Panc1 (cell line): ENCODE data around the gene NR6A1. TPM values are rescaled to one million over a fixed set of nuclear protein-coding genes. Genes with fewer than 3 reads are reported as not detected.

Source experiments
- ATAC-seq: fragments of 200-7000 bp; cut with Tn5 transposase; 2 replicates; pipeline ENCODE4 v1.9.1; 2020; ENCODE audit warnings: mild to moderate bottlenecking, moderate library complexity
- BruUV-seq: library from RNA; stranded (reverse); fragments of 400-500 nt; replicated peaks from 2 replicates; lab custom pipeline; 2021; lab: Mats Ljungman, UMichigan
- CTCF ChIA-PET: fragments of 300-600 bp; sonication (Branson Sonifier 250); formaldehyde crosslinking; loops from one replicate; lab custom pipeline; 2022; ENCODE audit warnings: antibody characterized with exemption; lab: Charles Lee
- POLR2A ChIA-PET: fragments of 300-600 bp; sonication (Branson Sonifier 250); formaldehyde crosslinking; loops from one replicate; lab custom pipeline; 2022; ENCODE audit warnings: antibody characterized with exemption; lab: Charles Lee
- DNase-seq: peaks from one replicate; pipeline ENCODE4 v3.0.0-alpha.2; 2010; ENCODE audit warnings: low read depth, low spot score
- H3K27ac ChIP-seq: 2 replicates; pipeline ENCODE4 v1.5.1; 2011; ENCODE audit warnings: mild to moderate bottlenecking, low read length, inconsistent platforms
- H3K27me3 ChIP-seq: fragments of 200-500 bp; sonication (Bioruptor generic); 2 replicates; pipeline ENCODE4 v1.6.0; 2014; ENCODE audit warnings: low read length, inconsistent platforms; ENCODE audit not compliant: control insufficient read depth, insufficient read depth
- H3K36me3 ChIP-seq: fragments of 200-500 bp; sonication (Bioruptor generic); 2 replicates; pipeline ENCODE4 v1.5.1; 2014; ENCODE audit warnings: inconsistent platforms, mild to moderate bottlenecking, low read length, moderate library complexity; ENCODE audit not compliant: control insufficient read depth, insufficient read depth
- H3K4me1 ChIP-seq: 2 replicates; pipeline ENCODE4 v1.5.1; 2011; ENCODE audit warnings: inconsistent platforms, mild to moderate bottlenecking, low read length, moderate library complexity; ENCODE audit not compliant: control insufficient read depth, insufficient read depth
- H3K4me3 ChIP-seq, 2 experiments: 2 replicates each; pipeline ENCODE4 v1.5.1; 2011 to 2012; ENCODE audit warnings: low read depth in 2 of 2, low read length in 2 of 2, mild to moderate bottlenecking in 2 of 2, inconsistent platforms in 1 of 2, moderate library complexity in 1 of 2
- H3K9me3 ChIP-seq: fragments of 200-500 bp; sonication (Bioruptor generic); 2 replicates; pipeline ENCODE4 v1.5.1; 2014; ENCODE audit warnings: low read depth, mild to moderate bottlenecking, inconsistent platforms, low read length, moderate library complexity; ENCODE audit not compliant: control insufficient read depth, insufficient read depth
- CTCF ChIP-seq: fragments of 450-650 bp; IDR thresholded peaks from 2 replicates; pipeline ENCODE4 v1.5.1; 2017; ENCODE audit warnings: mild to moderate bottlenecking
- POLR2AphosphoS5 ChIP-seq: IDR thresholded peaks from 2 replicates; pipeline ENCODE4 v1.6.1; 2012; ENCODE audit warnings: mild to moderate bottlenecking, low read depth, low read length, moderate library complexity
- SIN3A ChIP-seq: IDR thresholded peaks from 2 replicates; pipeline ENCODE4 v1.6.1; 2012; ENCODE audit warnings: low read depth, mild to moderate bottlenecking, low read length, moderate library complexity, borderline replicate concordance; ENCODE audit not compliant: insufficient read depth
- TCF7L2 ChIP-seq: IDR thresholded peaks from 2 replicates; pipeline ENCODE4 v1.6.1; 2011; ENCODE audit warnings: mild to moderate bottlenecking, low read depth, low read length, inconsistent platforms
- in situ Hi-C: cut with HindIII; loops from 2 replicates; pipeline ENCODE4 v1.10.0; 2016; ENCODE audit warnings: low sequenced_read_pairs, low pct_unique_long_range_greater_than_20kb
- intact Hi-C: fragments of 100-400 bp; cut with micrococcal nuclease; formaldehyde crosslinking; loops from one replicate; pipeline ENCODE4 v1.10.0; 2022; ENCODE audit not compliant: unreplicated experiment
- total RNA-seq: library from RNA; stranded (reverse); gene quantifications from one replicate; pipeline ENCODE4 v1.2.1, GENCODE V29; 2021; ENCODE audit not compliant: unreplicated experiment
- TF ChIP-seq, protein P1 (sequence below), 2 experiments: IDR thresholded peaks; 2 replicates each; pipeline ENCODE4 v1.6.1; 2011 to 2012; ENCODE audit warnings: low read depth in 2 of 2, control low read depth in 1 of 2, low read length in 1 of 2, mild to moderate bottlenecking in 1 of 2, moderate library complexity in 1 of 2; ENCODE audit not compliant: insufficient read depth in 1 of 2

The NR6A1 gene
- total RNA-seq, 1 experiment from 2014 or later: 7.6 TPM

GRCh38 chr9:124810663-124811355 lies 39.7 kb upstream of the NR6A1 start:
- ATAC-seq (peak; percentile 47), DNase-seq (no peak)
- intact Hi-C loops: no loop called here
- TF ChIP-seq TCF7L2 (no peak), POLR2AphosphoS5 (no peak), SIN3A (no peak), CTCF (no peak)
- TF ChIP-seq, protein P1, sequence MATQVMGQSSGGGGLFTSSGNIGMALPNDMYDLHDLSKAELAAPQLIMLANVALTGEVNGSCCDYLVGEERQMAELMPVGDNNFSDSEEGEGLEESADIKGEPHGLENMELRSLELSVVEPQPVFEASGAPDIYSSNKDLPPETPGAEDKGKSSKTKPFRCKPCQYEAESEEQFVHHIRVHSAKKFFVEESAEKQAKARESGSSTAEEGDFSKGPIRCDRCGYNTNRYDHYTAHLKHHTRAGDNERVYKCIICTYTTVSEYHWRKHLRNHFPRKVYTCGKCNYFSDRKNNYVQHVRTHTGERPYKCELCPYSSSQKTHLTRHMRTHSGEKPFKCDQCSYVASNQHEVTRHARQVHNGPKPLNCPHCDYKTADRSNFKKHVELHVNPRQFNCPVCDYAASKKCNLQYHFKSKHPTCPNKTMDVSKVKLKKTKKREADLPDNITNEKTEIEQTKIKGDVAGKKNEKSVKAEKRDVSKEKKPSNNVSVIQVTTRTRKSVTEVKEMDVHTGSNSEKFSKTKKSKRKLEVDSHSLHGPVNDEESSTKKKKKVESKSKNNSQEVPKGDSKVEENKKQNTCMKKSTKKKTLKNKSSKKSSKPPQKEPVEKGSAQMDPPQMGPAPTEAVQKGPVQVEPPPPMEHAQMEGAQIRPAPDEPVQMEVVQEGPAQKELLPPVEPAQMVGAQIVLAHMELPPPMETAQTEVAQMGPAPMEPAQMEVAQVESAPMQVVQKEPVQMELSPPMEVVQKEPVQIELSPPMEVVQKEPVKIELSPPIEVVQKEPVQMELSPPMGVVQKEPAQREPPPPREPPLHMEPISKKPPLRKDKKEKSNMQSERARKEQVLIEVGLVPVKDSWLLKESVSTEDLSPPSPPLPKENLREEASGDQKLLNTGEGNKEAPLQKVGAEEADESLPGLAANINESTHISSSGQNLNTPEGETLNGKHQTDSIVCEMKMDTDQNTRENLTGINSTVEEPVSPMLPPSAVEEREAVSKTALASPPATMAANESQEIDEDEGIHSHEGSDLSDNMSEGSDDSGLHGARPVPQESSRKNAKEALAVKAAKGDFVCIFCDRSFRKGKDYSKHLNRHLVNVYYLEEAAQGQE (IDR thresholded peaks at IDR 0.05; ENCODE audit: insufficient read depth in 1 of 2, low read depth in 2 of 2, low read length in 1 of 2): no peak
- no peaks in the 10 kb centered on the region; the same call in 1 of the 2 replicates for H3K36me3 ChIP-seq
- peaks cover 7% of the 10 kb centered on the region for H3K4me1 ChIP-seq
- in situ Hi-C loops: no loop called here
- no peaks in the 10 kb centered on the region for H3K9me3 ChIP-seq
- ChIA-PET CTCF (no interaction called here), POLR2A (interaction anchor here (0.5 kb wide), 1 partner anchor 35 kb away, joined by 4 read pairs; no protein-coding TSS in a partner anchor)
- no TSS peak for BruUV-seq
- H3K4me3 ChIP-seq: no peak overlapping the region
- H3K27me3 ChIP-seq: no peaks in the 10 kb centered on the region
- H3K27ac ChIP-seq: no peak overlapping the region

DNA sequence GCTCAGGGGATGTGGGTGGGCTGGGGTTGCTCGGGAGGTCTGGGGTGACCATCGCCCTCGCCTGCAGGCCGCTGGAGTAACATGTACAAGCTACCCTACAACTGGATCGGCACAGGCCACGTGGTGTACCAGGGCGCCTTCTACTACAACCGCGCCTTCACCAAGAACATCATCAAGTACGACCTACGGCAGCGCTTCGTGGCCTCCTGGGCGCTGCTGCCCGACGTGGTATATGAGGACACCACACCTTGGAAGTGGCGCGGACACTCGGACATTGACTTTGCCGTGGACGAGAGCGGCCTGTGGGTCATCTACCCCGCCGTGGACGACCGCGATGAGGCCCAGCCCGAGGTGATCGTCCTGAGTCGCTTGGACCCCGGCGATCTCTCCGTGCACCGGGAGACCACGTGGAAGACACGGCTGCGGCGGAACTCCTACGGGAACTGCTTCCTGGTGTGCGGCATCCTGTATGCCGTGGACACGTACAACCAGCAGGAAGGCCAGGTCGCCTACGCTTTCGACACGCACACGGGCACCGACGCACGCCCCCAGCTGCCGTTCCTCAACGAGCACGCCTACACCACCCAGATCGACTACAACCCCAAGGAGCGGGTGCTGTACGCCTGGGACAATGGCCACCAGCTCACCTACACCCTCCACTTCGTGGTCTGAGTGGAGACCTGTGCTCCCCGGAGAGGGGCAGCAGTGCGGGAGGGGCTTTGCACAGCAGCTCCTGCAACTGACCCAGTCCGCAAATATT lies 38.8 kb upstream of the NR6A1 start:
- Histone ChIP-seq H3K36me3 (no peaks in the 10 kb centered on the region; the same call in 1 of the 2 replicates), H3K4me3 (no peak overlapping the region), H3K4me1 (peaks cover 7% of the 10 kb centered on the region), H3K27ac (no peak overlapping the region), H3K27me3 (no peaks in the 10 kb centered on the region), H3K9me3 (no peaks in the 10 kb centered on the region)
- TF ChIP-seq POLR2AphosphoS5 (no peak), SIN3A (no peak), CTCF (no peak), TCF7L2 (no peak)
- TF ChIP-seq, protein P1 (IDR thresholded peaks at IDR 0.05; ENCODE audit: insufficient read depth in 1 of 2, low read depth in 2 of 2, low read length in 1 of 2): no peak
- intact Hi-C loops: no loop called here
- in situ Hi-C loops: no loop called here
- ChIA-PET CTCF (no interaction called here), POLR2A (no interaction called here)
- ATAC-seq: no peak
- no TSS peak for BruUV-seq
- DNase-seq: no peak
